Endometrial microvascular endothelial cells (primary cell): Measurements from ENCODE around the gene FN1. TPM values are rescaled to one million over a fixed set of nuclear protein-coding genes. Genes with fewer than 3 reads are reported as not detected.

Experiments
- in situ Hi-C: cut with HindIII; loops from 2 replicates; pipeline ENCODE4 v1.10.0; 2017; ENCODE audit warnings: low sequenced_read_pairs, low pct_unique_long_range_greater_than_20kb; ENCODE audit errors: inconsistent ontology term
- total RNA-seq: library from RNA; depleted of rRNA; stranded (reverse); fragments of >200 nt; gene quantifications from one replicate; pipeline ENCODE4 v1.2.3, GENCODE V29; 2015; ENCODE audit errors: inconsistent ontology term

The FN1 gene
- total RNA-seq, 1 donor from 2014 or later: 1,342 TPM

DNA sequence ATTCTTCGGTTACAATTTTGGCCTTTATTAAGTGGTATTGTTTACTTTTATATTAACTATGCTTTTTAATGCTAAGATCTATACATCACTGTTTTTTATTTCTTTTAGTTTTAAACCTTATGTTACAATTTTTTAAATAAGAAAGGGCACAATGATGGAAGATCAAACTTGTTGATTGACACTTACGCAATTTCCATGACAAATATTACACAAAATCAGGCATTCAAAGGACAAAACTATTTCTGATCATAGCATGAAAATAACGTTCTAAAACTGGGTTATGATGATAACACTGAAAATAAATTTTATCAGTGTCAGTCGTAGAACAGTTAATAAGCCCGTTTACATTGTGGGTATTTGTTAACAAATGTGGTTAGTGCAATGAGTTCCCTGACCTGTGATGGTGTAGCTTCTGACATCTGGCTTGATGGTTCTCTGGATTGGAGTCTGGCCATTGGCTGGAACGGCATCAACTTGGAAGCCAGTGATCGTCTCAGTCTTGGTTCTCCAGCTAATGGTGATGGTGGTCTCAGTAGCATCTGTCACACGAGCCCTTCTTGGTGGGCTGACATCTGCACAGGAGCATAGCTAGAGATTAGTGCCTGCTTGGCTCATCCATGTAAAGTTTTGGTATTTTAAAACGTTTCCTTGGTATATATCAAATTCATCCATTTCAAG lies 59.6 kb downstream of the FN1 start:
- in situ Hi-C loops: no loop called here

- in situ Hi-C loops: no loop called here
These were observed 60.4 kb downstream of the FN1 start for GRCh38 chr2:215375467-215375830.

DNA sequence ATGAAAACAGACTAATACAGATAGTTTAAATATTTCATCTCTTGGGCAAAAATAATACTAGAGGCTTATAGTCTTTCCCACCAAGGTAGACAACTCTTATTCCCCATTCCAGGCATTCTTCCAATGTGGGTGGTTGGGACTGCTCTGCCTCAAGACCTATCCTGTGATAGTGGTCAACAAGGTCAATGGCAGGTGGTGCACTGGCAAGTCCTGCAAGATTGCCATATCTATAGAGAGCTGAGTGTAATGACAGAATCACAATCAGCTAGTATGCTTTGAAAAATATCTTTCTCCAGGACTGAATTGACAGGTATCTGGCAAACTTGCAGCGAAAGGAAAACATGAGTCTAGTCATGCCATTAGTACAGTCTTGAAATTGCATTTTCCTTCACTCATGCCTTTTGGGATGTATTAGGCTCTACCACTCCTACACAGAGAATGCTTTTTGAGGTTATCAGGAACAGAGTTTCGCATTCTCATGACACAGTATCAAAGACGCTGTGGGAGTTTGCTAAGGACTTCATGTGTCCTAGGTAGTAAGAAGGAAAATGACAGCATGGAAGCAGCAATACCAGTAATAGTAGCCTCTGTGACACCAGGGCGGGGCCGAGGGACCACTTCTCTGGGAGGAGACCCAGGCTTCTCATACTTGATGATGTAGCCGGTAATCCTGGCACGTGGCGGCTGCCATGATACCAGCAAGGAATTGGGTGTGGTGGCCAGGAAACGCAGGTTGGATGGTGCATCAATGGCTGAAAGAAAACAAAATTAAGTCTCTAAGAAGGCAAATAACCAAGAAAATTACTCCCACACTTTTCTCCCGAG lies 61.0 kb downstream of the FN1 start:
- in situ Hi-C loops: no loop called here

GRCh38 chr2:215374002-215374401 lies 61.9 kb downstream of the FN1 start:
- in situ Hi-C loops: no loop called here

DNA sequence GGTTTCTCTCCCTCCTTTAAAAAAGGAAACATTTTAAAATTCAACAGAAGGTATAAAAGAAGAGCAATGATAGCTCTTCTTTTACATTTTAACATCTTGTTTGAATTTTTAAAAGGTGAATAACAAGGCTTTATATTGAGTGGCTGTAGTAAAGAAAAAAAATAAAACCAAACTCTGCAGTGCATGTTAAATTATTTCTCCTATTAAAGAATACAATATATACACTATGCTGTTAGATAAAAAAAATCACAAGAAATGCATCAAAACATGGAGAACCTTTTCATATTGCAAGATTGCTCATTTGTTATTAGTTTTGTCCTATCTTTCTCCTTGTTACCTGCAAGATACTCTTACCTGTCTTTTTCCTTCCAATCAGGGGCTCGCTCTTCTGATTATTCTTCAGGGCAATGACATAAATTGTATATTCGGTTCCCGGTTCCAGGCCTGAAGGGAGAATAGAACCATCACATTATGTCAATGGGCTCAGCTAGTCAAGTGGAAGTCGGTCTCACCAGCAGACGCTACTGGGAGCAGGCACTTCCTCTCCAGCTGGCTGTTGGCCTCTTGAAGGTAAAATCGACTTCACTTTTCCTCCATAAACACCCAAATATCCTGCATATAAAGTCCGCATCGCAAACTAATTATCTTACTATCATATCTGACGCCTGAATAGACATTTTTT lies 62.8 kb downstream of the FN1 start:
- in situ Hi-C loops: no loop called here

DNA sequence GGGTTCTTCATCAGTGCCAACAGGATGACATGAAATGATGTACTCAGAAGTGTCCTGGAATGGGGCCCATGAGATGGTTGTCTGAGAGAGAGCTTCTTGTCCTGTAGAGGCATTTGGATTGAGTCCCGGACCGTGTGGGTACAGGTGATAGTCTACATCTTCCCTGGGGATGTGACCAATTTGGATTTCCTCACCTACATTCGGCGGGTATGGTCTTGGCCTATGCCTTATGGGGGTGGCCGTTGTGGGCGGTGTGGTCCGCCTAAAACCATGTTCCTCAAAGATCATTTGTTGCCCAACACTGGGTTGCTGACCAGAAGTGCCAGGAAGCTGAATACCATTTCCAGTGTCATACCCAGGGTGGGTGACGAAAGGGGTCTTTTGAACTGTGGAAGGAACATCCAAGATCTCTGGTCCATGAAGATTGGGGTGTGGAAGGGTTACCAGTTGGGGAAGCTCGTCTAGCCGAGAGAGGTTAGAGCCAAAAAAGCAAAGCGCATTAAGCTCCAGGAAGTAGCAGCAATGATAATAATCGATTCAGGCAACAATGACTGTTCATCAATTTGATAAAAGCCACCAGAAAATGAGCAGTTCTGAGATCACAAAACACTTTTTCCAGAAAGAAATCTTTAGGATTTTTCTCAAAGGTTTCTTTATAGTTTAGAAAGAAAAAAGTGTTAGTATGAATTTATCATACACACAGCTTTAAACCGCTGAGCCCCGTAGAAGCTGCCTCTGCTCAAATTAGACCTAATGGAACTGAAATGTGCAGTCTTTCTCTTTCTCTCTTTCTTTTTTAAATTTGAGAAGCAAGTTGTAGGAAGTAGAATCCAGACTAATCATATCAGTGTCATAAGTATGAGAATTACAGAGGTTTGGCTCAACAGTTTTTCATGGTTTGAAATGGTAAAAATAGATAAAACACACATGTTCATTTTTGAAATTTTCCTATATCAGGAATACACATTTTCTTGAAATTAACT lies 63.7 kb downstream of the FN1 start:
- in situ Hi-C loops: no loop called here

GRCh38 chr2:215370112-215370965 lies 65.5 kb downstream of the FN1 start:
- in situ Hi-C loops: no loop called here

- in situ Hi-C loops: no loop called here
These were observed 66.6 kb downstream of the FN1 start for GRCh38 chr2:215369181-215369760.

DNA sequence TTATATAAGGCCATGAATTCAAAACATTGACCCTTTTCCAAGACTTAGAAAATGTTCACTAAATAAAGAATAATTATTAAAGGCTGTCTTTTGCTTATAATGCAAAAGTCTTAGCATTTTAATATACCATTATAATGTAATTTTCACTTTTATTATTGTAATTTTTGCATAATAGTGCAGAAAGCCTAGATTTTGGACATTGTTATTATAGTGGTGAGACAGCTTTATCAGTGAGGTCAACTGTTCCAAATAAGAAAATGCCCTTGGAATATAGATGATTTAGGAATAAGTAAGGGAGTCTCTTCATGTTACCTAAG lies 67.4 kb downstream of the FN1 start:
- in situ Hi-C loops: no loop called here

DNA sequence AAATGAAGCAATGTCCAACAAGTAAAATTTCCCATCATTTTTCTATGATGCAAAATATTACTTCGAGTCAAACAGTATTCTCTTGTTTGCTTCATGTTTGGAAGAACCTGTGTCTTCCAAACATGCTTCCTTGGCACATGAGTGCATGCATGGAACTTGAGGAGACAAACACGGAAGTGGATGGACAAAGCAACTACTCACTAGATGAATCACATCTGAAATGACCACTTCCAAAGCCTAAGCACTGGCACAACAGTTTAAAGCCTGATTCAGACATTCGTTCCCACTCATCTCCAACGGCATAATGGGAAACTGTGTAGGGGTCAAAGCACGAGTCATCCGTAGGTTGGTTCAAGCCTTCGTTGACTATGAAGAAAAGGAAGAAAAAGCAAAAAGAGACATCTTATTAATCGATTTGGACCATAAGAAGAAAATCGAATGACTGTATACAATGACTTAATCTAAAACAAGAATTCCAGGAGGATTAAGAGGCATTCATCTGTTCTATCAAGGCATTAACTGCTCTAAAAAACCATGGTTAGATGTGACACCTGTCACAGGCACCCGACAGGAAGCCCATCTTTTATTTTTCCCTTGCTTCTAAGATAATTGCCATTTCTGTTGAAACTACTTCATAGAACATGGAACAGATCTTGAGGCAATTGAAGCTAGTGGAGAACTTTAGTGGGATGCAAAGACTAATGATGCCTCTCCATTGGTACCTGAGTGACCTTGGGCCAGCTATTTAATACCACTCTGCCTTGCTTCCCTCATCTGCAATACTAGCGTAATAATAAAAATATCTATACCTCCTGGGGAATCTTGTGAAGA lies 68.0 kb downstream of the FN1 start:
- in situ Hi-C loops: no loop called here

- in situ Hi-C loops: no loop called here
These were observed 69.3 kb downstream of the FN1 start for GRCh38 chr2:215366440-215367032.

- in situ Hi-C loops: no loop called here
These were observed 70.6 kb downstream of the FN1 start for GRCh38 chr2:215365184-215365658.

DNA sequence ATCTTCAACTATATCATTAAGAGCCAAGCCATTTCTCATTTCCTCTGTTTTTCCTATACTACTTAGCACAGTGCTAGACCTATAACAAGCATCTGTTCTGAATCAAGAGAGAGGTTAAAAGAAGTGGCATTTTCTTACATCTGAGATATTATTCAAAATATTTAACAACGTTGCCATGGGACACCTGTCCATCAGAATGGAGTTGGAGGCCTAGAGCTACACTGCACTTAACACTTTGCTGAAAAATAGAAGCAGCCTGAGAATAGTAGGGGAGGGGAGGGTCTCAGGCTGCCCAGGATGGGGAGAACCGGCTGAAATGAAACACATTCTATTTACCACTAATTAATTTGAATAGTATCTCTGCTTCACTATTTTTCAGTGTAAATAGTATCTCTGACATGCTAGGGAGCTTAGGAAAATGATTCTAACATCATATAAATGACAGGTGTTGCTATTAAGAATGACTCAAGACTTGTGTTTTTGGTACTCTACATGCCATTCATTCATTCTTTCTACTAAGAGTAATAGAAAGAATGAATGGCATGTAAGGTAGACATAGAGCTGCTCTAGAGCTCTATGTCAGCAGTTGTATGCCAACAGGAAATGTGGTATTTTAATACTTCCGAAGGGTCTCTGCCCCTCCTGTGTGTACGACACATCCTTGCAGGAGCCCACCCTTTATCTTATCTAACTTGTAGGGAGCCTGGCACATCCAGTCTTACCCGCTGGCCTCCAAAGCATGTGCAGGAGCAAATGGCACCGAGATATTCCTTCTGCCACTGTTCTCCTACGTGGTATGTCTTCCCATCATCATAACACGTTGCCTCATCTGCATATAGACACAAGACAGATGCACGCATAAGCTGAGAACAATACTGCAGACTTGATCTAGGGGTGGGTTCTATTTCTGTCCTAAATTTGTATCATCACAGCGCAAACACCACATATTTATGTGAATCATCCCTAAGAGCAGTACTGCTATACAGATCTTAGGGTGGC lies 71.4 kb downstream of the FN1 start:
- in situ Hi-C loops: no loop called here

GRCh38 chr2:215363461-215364156 lies 72.3 kb downstream of the FN1 start:
- in situ Hi-C loops: no loop called here

DNA sequence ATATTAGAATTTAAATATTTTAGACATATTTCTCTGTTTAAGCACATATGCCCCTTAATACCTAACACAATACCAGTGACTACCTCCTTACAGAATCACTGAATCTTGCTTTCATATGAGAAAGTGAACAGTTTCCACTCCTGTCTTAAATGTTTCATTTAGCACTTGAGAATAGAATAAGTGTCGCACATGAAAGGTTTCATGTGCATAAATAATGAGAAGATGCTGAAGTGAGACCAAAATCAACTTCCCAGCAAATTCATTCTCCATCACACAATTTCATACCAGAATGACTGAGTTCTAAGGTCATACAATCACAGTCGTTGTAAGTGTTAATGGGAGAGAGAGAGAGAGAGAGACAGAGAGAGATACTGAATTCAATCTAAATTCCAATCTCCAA lies 72.8 kb downstream of the FN1 start:
- in situ Hi-C loops: no loop called here
